Measurements from ENCODE around the gene WDFY2. TPM values are rescaled to one million over a fixed set of nuclear protein-coding genes. Genes with fewer than 3 reads are reported as not detected.

WDFY2 gene
- total and polyA plus RNA-seq, 9 donors = 5.4 to 17.9 (median 12.6) TPM

DNA sequence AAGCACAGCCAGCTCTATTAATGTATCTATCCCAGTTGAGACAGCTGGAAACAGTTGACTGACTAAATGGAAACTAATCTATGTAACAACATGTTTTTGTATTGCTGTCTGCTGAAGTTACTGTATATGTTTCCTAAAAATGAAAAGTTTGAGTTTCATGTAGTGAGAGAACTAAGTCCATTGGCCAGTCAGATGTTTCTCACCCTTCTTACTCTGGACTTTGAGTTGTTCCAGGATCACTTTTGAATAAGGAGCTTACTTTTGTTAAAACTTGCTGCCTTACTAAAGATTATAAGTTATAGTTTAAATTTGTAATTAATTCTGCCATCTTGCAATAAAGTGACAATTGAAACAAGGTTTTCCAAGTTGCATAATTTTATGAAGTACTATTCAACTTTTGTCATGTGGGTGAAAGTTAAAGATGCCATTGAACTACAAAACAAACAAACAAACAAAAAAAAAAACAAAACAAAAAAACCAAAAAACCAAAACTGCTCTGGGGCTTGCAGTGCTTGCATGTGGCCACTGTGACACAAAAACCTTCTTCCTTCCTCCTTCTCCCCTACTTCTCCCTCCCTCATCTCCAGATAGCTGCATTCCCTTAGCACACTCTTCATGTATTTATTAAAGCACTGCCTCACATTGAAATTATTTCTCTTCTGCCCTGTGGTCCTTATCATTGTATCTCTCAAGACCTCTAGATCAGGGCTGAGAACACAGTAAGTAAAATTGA lies 15.3 kb downstream of the WDFY2 start:
- Histone ChIP-seq H3K27ac (no peak overlapping the region), H3K4me3 (no peak overlapping the region), H3K4me1 (ENCODE audit: insufficient read depth) (peaks cover 3% of the 10 kb centered on the region), H3K9me3 (no peaks in the 10 kb centered on the region), H3K27me3 (no peaks in the 10 kb centered on the region), H3K36me3 (no peaks in the 10 kb centered on the region)
- no peak for DNase-seq
- no peak for TF ChIP-seq EP300 (IDR thresholded peaks at IDR 0.05)
- TF ChIP-seq POLR2A (IDR thresholded peaks at IDR 0.05) = no peak
- TF ChIP-seq, protein P1, sequence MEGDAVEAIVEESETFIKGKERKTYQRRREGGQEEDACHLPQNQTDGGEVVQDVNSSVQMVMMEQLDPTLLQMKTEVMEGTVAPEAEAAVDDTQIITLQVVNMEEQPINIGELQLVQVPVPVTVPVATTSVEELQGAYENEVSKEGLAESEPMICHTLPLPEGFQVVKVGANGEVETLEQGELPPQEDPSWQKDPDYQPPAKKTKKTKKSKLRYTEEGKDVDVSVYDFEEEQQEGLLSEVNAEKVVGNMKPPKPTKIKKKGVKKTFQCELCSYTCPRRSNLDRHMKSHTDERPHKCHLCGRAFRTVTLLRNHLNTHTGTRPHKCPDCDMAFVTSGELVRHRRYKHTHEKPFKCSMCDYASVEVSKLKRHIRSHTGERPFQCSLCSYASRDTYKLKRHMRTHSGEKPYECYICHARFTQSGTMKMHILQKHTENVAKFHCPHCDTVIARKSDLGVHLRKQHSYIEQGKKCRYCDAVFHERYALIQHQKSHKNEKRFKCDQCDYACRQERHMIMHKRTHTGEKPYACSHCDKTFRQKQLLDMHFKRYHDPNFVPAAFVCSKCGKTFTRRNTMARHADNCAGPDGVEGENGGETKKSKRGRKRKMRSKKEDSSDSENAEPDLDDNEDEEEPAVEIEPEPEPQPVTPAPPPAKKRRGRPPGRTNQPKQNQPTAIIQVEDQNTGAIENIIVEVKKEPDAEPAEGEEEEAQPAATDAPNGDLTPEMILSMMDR (IDR thresholded peaks at IDR 0.05) = no peak
- intact Hi-C loops (cut with DNase I) = no loop called here

DNA sequence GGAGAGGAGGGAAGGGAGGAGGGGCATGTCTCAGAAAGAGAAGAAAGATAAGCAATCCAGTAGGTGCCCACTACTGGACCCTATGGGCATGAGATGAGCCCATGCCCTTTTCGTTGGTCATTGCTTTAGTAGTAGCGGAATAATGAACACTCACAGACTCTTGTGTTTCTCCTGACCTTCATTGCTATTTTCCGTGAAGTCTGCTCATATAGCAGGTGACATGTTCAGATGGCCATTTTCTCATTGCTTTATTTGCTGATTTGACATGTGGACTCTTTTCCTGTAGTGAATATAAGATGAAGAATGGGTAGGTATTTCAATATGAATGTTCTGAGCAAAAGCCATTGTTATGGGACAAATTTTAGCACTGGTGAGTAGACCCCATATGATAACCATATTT lies 16.4 kb downstream of the WDFY2 start:
- 94 to 99% (median 98%) methylated on average over 3 of the region's 3 CpGs for WGBS, 3 donors
- TF ChIP-seq POLR2A (IDR thresholded peaks at IDR 0.05) (no peak), EP300 (IDR thresholded peaks at IDR 0.05) (no peak)
- TF ChIP-seq, protein P1 (IDR thresholded peaks at IDR 0.05) = no peak

DNA sequence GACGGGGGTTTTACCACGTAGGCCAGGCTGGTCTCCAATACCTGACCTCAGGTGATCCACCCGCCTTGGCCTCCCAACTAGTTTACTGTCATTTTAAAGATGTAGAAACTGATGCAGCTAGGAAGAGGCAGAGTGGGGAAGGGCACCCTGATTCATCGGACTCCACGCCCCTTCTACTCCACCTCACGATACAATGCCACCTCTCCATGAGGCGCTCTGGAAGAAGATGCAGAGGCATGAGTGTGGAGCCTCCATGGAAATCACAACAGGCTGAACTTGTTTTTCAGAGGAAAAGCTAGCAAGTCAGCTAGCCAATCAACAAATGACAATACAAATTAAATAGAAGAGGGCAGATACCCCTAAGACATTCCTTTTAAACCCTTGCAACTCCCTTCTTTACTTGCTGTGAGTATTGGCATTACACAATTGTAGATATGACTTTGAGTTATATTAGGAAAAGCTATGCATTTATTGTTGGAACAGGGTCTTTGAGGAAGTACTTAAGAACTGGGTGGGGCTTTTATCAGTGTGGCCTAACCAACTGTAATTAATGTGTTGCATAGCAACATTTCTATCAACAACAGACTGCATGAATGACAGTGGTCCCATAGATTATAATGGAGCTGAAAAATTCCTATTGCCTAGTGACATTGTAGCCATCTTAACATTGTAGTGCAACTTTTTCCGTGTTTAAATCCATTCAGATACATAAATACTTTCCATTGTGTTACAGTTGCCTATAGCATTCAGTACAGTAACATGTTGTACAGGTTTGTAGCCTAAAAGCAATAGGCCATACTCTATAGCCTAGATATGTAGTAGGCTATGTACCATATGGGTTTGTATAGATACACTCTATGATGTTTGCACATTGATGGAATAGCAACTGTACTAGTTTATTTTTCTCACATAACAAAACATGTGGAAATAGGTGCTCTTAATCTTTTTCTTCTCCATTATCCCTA lies 17.6 kb downstream of the WDFY2 start:
- intact Hi-C loops (cut with DNase I) = no loop called here
- Histone ChIP-seq H3K4me3 (no peak overlapping the region), H3K27ac (no peak overlapping the region), H3K4me1 (ENCODE audit: insufficient read depth) (peaks cover 3% of the 10 kb centered on the region), H3K27me3 (no peaks in the 10 kb centered on the region), H3K9me3 (no peaks in the 10 kb centered on the region), H3K36me3 (no peaks in the 10 kb centered on the region)
- TF ChIP-seq, protein P1 (IDR thresholded peaks at IDR 0.05) = no peak
- TF ChIP-seq POLR2A (IDR thresholded peaks at IDR 0.05) (no peak), EP300 (IDR thresholded peaks at IDR 0.05) (no peak)
- 95 to 98% (median 98%) methylated on average over 8 of the region's 8 CpGs for WGBS, 3 donors
- DNase-seq = no peak

More for the DNA sequence above, 16.4 kb downstream of the WDFY2 start:
- Histone ChIP-seq H3K36me3 (no peaks in the 10 kb centered on the region), H3K27ac (no peak overlapping the region), H3K27me3 (no peaks in the 10 kb centered on the region), H3K4me3 (no peak overlapping the region), H3K9me3 (no peaks in the 10 kb centered on the region), H3K4me1 (ENCODE audit: insufficient read depth) (peaks cover 3% of the 10 kb centered on the region)
- DNase-seq = no peak
- intact Hi-C loops (cut with DNase I) = no loop called here

DNA sequence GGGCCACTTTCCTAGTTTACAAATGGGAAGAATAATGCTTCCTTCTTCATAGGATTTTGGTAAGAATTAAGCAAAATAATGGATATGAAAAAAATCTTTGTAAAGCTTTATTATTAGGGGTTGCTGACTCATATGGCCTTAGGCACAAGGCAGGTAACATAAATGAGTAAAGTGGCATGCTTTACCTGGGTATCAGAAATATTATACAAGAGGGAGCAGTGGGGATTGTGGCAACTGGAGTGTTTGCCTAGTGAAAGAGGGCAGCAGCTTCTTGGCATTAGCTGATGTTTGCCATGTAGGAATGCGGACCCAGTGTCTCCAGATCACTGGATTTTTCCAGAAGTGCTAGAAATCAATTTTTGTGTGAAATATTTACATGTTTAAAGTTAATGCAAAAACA lies 19.5 kb downstream of the WDFY2 start:
- no peak for TF ChIP-seq POLR2A (IDR thresholded peaks at IDR 0.05)
- TF ChIP-seq EP300 (IDR thresholded peaks at IDR 0.05) = no peak
- TF ChIP-seq, protein P1 (IDR thresholded peaks at IDR 0.05) = no peak
- Histone ChIP-seq H3K27me3 (no peaks in the 10 kb centered on the region), H3K4me1 (ENCODE audit: insufficient read depth) (peaks cover 3% of the 10 kb centered on the region), H3K4me3 (no peak overlapping the region), H3K9me3 (no peaks in the 10 kb centered on the region), H3K27ac (no peak overlapping the region), H3K36me3 (no peaks in the 10 kb centered on the region)
- DNase-seq = no peak
- 98 to 100% (median 100%) methylated on average over 1 of the region's 1 CpG for WGBS, 3 donors
- intact Hi-C loops (cut with DNase I) = no loop called here
